SK-N-SH treated with all-trans-retinoic acid at 6 μM for 48 hours (cell line): Measurements from ENCODE around the gene KCNT1.

Experiments
- ATAC-seq: fragments of 200-7000 bp; cut with Tn5 transposase; 3 replicates; pipeline ENCODE4 v1.9.1; 2020; ENCODE audit warnings: mild to moderate bottlenecking, moderate library complexity
- ARNTL ChIP-seq: fragments of 450-650 bp; formaldehyde crosslinking; IDR thresholded peaks from 2 replicates; pipeline ENCODE4 v1.5.0; 2020; ENCODE audit warnings: low read depth, mild to moderate bottlenecking, moderate library complexity, borderline replicate concordance
- BACH2 ChIP-seq: fragments of 250-450 bp; sonication (Bioruptor Pico); IDR thresholded peaks from 2 replicates; pipeline ENCODE4 v1.9.0; 2021; ENCODE audit warnings: mild to moderate bottlenecking, borderline replicate concordance
- CSDC2 ChIP-seq: fragments of 250-450 bp; sonication (Bioruptor Pico); IDR thresholded peaks from 2 replicates; pipeline ENCODE4 v1.5.0; 2020; ENCODE audit warnings: mild to moderate bottlenecking, moderate library complexity
- ESRRG ChIP-seq: fragments of 250-450 bp; sonication (Bioruptor Pico); IDR thresholded peaks from 2 replicates; pipeline ENCODE4 v1.6.1; 2021; ENCODE audit warnings: mild to moderate bottlenecking
- GLIS3 ChIP-seq: fragments of 250-450 bp; sonication (Bioruptor Pico); IDR thresholded peaks from 2 replicates; pipeline ENCODE4 v1.5.0; 2020; ENCODE audit warnings: mild to moderate bottlenecking, moderate library complexity
- ISL1 ChIP-seq: fragments of 250-450 bp; sonication (Bioruptor Pico); IDR thresholded peaks from 2 replicates; pipeline ENCODE4 v2.1.2; 2022; ENCODE audit warnings: mild to moderate bottlenecking, moderate library complexity
- OSR1 ChIP-seq: fragments of 250-450 bp; sonication (Bioruptor Pico); IDR thresholded peaks from 2 replicates; pipeline ENCODE4 v1.8.0; 2022; ENCODE audit warnings: moderate library complexity, mild to moderate bottlenecking, inconsistent platforms
- PPARA ChIP-seq: fragments of 250-450 bp; sonication (Bioruptor Pico); IDR thresholded peaks from 2 replicates; pipeline ENCODE4 v1.5.0; 2020; ENCODE audit warnings: mild to moderate bottlenecking, borderline replicate concordance
- RARB ChIP-seq: fragments of 250-450 bp; sonication (Bioruptor Pico); IDR thresholded peaks from 2 replicates; pipeline ENCODE4 v1.8.0; 2021; ENCODE audit warnings: mild to moderate bottlenecking, moderate library complexity
- SNAI2 ChIP-seq: fragments of 250-450 bp; sonication (Bioruptor Pico); IDR thresholded peaks from 2 replicates; pipeline ENCODE4 v1.5.0; 2020; ENCODE audit warnings: mild to moderate bottlenecking, moderate library complexity
- TCF4 ChIP-seq: fragments of 250-450 bp; sonication (Bioruptor Pico); IDR thresholded peaks from 2 replicates; pipeline ENCODE4 v1.8.0; 2021; ENCODE audit warnings: mild to moderate bottlenecking, moderate library complexity, borderline replicate concordance
- TOX ChIP-seq: fragments of 250-450 bp; sonication (Bioruptor Pico); IDR thresholded peaks from 2 replicates; pipeline ENCODE4 v1.8.0; 2021; ENCODE audit warnings: mild to moderate bottlenecking, moderate library complexity, borderline replicate concordance
- ZC3H10 ChIP-seq: fragments of 250-450 bp; sonication (Bioruptor Pico); IDR thresholded peaks from 2 replicates; pipeline ENCODE4 v1.5.1; 2021; ENCODE audit warnings: mild to moderate bottlenecking, moderate library complexity
- ZFP3 ChIP-seq: fragments of 250-450 bp; sonication (Bioruptor Pico); IDR thresholded peaks from 2 replicates; pipeline ENCODE4 v1.5.0; 2020; ENCODE audit warnings: mild to moderate bottlenecking, moderate library complexity
- ZNF70 ChIP-seq: fragments of 450-650 bp; formaldehyde crosslinking; IDR thresholded peaks from 2 replicates; pipeline ENCODE4 v1.5.0; 2020; ENCODE audit warnings: mild to moderate bottlenecking, moderate library complexity
- ZNF8 ChIP-seq: fragments of 450-650 bp; formaldehyde crosslinking; IDR thresholded peaks from 2 replicates; pipeline ENCODE4 v1.5.0; 2020; ENCODE audit warnings: mild to moderate bottlenecking, moderate library complexity
- TF ChIP-seq, protein P1 (sequence below): fragments of 250-450 bp; sonication (Bioruptor Pico); IDR thresholded peaks from 2 replicates; pipeline ENCODE4 v1.5.0; 2020; ENCODE audit warnings: mild to moderate bottlenecking, moderate library complexity
- TF ChIP-seq, protein P2 (sequence below): fragments of 250-450 bp; sonication (Bioruptor Pico); IDR thresholded peaks from 2 replicates; pipeline ENCODE4 v1.8.0; 2021; ENCODE audit warnings: low read depth, mild to moderate bottlenecking, moderate library complexity, borderline replicate concordance
- TF ChIP-seq, protein P3 (sequence below): fragments of 250-450 bp; sonication (Bioruptor Pico); IDR thresholded peaks from 2 replicates; pipeline ENCODE4 v1.8.0; 2020; ENCODE audit warnings: mild to moderate bottlenecking, moderate library complexity, borderline replicate concordance
- TF ChIP-seq, protein P4 (sequence below): fragments of 250-450 bp; sonication (Bioruptor Pico); IDR thresholded peaks from 2 replicates; pipeline ENCODE4 v1.5.1; 2020; ENCODE audit warnings: low read depth, mild to moderate bottlenecking, moderate library complexity
- TF ChIP-seq, protein P5 (sequence below): fragments of 250-450 bp; sonication (Bioruptor Pico); IDR thresholded peaks from 2 replicates; pipeline ENCODE4 v1.5.1; 2021; ENCODE audit warnings: mild to moderate bottlenecking, moderate library complexity

The KCNT1 gene

DNA sequence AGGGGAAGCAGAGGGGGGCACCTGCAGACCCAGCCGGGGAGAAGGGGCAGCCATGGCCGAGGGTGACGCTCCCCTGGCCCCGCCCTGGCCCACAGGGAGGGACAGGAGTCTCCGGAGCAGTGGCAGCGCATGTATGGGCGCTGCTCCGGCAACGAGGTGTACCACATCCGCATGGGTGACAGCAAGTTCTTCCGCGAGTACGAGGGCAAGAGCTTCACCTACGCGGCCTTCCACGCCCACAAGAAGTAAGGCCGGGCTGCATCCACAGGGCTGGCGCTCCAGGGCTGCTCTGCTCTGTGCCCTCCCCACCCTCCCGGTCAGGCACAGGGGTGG, 68.2 kb downstream of the KCNT1 start:
- ATAC-seq = no peak
- TF ChIP-seq, protein P1, sequence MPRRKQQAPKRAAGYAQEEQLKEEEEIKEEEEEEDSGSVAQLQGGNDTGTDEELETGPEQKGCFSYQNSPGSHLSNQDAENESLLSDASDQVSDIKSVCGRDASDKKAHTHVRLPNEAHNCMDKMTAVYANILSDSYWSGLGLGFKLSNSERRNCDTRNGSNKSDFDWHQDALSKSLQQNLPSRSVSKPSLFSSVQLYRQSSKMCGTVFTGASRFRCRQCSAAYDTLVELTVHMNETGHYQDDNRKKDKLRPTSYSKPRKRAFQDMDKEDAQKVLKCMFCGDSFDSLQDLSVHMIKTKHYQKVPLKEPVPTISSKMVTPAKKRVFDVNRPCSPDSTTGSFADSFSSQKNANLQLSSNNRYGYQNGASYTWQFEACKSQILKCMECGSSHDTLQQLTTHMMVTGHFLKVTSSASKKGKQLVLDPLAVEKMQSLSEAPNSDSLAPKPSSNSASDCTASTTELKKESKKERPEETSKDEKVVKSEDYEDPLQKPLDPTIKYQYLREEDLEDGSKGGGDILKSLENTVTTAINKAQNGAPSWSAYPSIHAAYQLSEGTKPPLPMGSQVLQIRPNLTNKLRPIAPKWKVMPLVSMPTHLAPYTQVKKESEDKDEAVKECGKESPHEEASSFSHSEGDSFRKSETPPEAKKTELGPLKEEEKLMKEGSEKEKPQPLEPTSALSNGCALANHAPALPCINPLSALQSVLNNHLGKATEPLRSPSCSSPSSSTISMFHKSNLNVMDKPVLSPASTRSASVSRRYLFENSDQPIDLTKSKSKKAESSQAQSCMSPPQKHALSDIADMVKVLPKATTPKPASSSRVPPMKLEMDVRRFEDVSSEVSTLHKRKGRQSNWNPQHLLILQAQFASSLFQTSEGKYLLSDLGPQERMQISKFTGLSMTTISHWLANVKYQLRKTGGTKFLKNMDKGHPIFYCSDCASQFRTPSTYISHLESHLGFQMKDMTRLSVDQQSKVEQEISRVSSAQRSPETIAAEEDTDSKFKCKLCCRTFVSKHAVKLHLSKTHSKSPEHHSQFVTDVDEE = no peak
- TF ChIP-seq ZNF8 (CRISPR knock-in tag) (no peak), ZC3H10 (CRISPR knock-in tag) (no peak), ARNTL (CRISPR knock-in tag) (no peak), ISL1 (CRISPR knock-in tag) (no peak)
- TF ChIP-seq, all 23 proteins: peak for 0

DNA sequence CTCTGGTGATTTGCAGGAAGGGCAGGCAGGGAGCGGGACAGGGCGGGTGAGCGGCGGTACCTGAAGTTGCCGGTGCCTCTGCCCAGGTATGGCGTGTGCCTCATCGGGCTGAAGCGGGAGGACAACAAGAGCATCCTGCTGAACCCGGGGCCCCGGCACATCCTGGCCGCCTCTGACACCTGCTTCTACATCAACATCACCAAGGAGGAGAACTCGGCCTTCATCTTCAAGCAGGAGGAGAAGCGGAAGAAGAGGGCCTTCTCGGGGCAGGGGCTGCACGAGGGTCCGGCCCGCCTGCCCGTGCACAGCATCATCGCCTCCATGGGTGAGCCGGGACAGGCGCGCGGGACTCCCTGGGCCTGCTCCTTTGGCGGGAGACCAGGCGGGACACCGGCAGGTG, 68.8 kb downstream of the KCNT1 start:
- ATAC-seq = no peak
- TF ChIP-seq ISL1 (CRISPR knock-in tag) (no peak), PPARA (CRISPR knock-in tag) (no peak), RARB (CRISPR knock-in tag) (no peak), ZFP3 (no peak)
- TF ChIP-seq, protein P2, sequence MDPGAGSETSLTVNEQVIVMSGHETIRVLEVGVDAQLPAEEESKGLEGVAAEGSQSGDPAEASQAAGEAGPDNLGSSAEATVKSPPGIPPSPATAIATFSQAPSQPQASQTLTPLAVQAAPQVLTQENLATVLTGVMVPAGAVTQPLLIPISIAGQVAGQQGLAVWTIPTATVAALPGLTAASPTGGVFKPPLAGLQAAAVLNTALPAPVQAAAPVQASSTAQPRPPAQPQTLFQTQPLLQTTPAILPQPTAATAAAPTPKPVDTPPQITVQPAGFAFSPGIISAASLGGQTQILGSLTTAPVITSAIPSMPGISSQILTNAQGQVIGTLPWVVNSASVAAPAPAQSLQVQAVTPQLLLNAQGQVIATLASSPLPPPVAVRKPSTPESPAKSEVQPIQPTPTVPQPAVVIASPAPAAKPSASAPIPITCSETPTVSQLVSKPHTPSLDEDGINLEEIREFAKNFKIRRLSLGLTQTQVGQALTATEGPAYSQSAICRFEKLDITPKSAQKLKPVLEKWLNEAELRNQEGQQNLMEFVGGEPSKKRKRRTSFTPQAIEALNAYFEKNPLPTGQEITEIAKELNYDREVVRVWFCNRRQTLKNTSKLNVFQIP = no peak

DNA sequence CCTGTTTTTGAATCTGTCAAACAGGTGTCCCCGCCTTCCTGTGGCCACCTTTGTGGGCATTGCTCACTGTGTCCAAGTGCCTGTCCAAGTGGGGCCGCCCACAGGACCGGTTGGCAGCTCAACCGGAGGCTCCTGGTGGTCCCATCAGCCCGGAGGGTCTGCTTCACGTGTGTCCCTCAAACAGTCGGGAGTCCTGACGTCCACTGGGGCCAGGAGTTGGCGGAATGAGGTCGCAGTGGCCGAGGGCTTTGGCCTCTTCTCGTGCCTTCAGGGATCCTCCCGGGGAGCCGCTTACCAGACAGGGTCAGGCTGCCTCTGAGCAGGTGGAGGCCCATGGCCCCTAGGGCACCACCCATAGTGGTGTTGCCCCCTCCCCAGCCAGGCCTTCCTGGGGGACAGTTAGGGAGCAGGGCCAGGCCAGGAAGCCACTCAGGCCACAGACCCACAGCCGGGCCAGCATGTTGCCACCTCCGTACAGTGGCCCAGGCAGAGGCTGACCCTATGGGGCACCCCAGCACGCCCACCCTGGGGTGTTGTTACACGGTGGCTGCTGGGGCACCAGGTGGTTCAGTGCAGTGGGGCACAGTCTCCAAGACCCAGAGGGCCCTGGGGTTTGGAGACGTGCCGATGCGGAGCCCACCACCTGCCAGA, 69.5 kb downstream of the KCNT1 start:
- ATAC-seq = no peak
- TF ChIP-seq TOX (no peak), ZNF8 (CRISPR knock-in tag) (no peak), ARNTL (CRISPR knock-in tag) (no peak), ZNF70 (no peak), PPARA (CRISPR knock-in tag) (no peak), SNAI2 (no peak), ESRRG (CRISPR knock-in tag) (no peak), BACH2 (no peak), OSR1 (CRISPR knock-in tag) (no peak), CSDC2 (CRISPR knock-in tag) (no peak), TCF4 (CRISPR knock-in tag) (no peak), ZC3H10 (CRISPR knock-in tag) (no peak), ZFP3 (no peak), RARB (CRISPR knock-in tag) (no peak), ISL1 (CRISPR knock-in tag) (no peak)
- TF ChIP-seq, protein P3, sequence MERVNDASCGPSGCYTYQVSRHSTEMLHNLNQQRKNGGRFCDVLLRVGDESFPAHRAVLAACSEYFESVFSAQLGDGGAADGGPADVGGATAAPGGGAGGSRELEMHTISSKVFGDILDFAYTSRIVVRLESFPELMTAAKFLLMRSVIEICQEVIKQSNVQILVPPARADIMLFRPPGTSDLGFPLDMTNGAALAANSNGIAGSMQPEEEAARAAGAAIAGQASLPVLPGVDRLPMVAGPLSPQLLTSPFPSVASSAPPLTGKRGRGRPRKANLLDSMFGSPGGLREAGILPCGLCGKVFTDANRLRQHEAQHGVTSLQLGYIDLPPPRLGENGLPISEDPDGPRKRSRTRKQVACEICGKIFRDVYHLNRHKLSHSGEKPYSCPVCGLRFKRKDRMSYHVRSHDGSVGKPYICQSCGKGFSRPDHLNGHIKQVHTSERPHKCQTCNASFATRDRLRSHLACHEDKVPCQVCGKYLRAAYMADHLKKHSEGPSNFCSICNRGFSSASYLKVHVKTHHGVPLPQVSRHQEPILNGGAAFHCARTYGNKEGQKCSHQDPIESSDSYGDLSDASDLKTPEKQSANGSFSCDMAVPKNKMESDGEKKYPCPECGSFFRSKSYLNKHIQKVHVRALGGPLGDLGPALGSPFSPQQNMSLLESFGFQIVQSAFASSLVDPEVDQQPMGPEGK (CRISPR knock-in tag) = no peak
- TF ChIP-seq, protein P2 = no peak
- TF ChIP-seq, protein P4, sequence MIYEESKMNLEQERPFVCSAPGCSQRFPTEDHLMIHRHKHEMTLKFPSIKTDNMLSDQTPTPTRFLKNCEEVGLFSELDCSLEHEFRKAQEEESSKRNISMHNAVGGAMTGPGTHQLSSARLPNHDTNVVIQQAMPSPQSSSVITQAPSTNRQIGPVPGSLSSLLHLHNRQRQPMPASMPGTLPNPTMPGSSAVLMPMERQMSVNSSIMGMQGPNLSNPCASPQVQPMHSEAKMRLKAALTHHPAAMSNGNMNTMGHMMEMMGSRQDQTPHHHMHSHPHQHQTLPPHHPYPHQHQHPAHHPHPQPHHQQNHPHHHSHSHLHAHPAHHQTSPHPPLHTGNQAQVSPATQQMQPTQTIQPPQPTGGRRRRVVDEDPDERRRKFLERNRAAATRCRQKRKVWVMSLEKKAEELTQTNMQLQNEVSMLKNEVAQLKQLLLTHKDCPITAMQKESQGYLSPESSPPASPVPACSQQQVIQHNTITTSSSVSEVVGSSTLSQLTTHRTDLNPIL = no peak

DNA sequence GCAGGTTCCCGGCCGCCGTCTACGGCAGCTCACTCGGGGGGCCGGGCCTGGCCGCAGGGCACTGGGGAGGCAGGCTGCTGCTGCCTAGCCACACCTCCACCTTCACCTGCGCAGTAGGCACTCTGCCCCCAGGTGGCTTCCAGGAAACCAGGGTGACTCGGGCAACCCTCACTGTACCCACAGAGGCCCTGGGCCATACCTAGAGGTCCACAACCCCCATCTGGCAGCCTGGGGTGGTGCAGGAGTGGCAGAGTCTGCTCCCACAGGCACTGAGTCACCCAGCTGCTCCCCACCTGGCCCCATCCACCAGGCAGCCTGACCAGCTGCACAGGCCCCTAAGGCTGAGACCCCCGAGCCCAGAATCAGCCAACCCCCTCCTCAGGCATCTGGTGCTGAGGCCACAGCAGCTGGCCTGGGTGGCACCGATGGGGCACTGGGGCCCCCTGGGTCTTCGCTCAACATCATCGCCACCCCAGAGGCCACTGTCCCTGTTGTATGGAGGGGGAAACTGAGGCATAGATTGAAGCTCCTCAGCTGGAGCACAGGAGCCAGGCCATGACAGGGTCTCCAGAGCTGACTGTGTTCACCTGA, 70.2 kb downstream of the KCNT1 start:
- ATAC-seq = no peak
- TF ChIP-seq ISL1 (CRISPR knock-in tag) = no peak
- TF ChIP-seq TOX = no peak
- no peak for TF ChIP-seq GLIS3
- TF ChIP-seq ZC3H10 (CRISPR knock-in tag) = no peak
- no peak for TF ChIP-seq SNAI2
- no peak for TF ChIP-seq ZNF8 (CRISPR knock-in tag)
- TF ChIP-seq, protein P5, sequence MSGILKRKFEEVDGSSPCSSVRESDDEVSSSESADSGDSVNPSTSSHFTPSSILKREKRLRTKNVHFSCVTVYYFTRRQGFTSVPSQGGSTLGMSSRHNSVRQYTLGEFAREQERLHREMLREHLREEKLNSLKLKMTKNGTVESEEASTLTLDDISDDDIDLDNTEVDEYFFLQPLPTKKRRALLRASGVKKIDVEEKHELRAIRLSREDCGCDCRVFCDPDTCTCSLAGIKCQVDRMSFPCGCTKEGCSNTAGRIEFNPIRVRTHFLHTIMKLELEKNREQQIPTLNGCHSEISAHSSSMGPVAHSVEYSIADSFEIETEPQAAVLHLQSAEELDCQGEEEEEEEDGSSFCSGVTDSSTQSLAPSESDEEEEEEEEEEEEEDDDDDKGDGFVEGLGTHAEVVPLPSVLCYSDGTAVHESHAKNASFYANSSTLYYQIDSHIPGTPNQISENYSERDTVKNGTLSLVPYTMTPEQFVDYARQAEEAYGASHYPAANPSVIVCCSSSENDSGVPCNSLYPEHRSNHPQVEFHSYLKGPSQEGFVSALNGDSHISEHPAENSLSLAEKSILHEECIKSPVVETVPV = no peak
- TF ChIP-seq TCF4 (CRISPR knock-in tag) = no peak
- no peak for TF ChIP-seq CSDC2 (CRISPR knock-in tag)
- TF ChIP-seq, protein P1 = no peak
- no peak for TF ChIP-seq ESRRG (CRISPR knock-in tag)
- no peak for TF ChIP-seq BACH2
